Gastrocnemius medialis (tissue), 4 donors: Measurements from ENCODE around the gene OCA2.

Experiments
- CTCF ChIP-seq, 5 experiments: fragments of 450-650 bp in 3 of 5; fragments of 200-600 bp in 2 of 5; sonication (generic) in 2 of 5; IDR thresholded peaks in 4 of 5; conservative IDR thresholded peaks in 1 of 5; 1 replicate in 4 of 5; 2 replicates in 1 of 5; pipeline ENCODE4 v1.5.1; 2016 to 2019; ENCODE audit warnings: antibody characterized with exemption in 5 of 5, mild to moderate bottlenecking in 3 of 5, moderate library complexity in 3 of 5
- POLR2A ChIP-seq, 2 donors: fragments of 450-650 bp; IDR thresholded peaks; one replicate each; pipeline ENCODE4 v1.6.1; 2017; ENCODE audit warnings: antibody characterized with exemption in 2 of 2, mild to moderate bottlenecking in 2 of 2, moderate library complexity in 2 of 2

GRCh38 chr15:28079313-28079969 is 19.7 kb downstream of the OCA2 start:
- TF ChIP-seq POLR2A (IDR thresholded peaks at IDR 0.05) (no peak), CTCF (IDR thresholded peaks at IDR 0.05 in 4 of 5, conservative IDR thresholded peaks at IDR 0.05 in 1 of 5) (no peak)
